GM21360 (cell line): ENCODE measurements around the gene KCNAB1.

ENCODE experiments used
- ATAC-seq: cut with Tn5 transposase; IDR thresholded peaks from one replicate; pipeline ENCODE4 v1.9.1; 2021; ENCODE audit warnings: mild to moderate bottlenecking, moderate library complexity; ENCODE audit not compliant: unreplicated experiment

The KCNAB1 gene

GRCh38 chr3:156480949-156481348 lies 360.6 kb downstream of the KCNAB1 start:
- no peak for ATAC-seq

GRCh38 chr3:156483002-156483401 lies 362.6 kb downstream of the KCNAB1 start:
- ATAC-seq = peak; percentile 4

- peak; percentile 83 for ATAC-seq
These were observed 363.0 kb downstream of the KCNAB1 start for GRCh38 chr3:156483426-156483825.

- peak; percentile 86 for ATAC-seq
These were observed 363.8 kb downstream of the KCNAB1 start for GRCh38 chr3:156483961-156484787.

- no peak for ATAC-seq
These were observed 368.4 kb downstream of the KCNAB1 start for GRCh38 chr3:156488767-156489166.

- ATAC-seq = no peak
These were observed 369.1 kb downstream of the KCNAB1 start for GRCh38 chr3:156489462-156489911.

GRCh38 chr3:156491192-156491591 lies 370.8 kb downstream of the KCNAB1 start:
- ATAC-seq = no peak

GRCh38 chr3:156492801-156493261 lies 372.5 kb downstream of the KCNAB1 start:
- ATAC-seq = no peak

GRCh38 chr3:156493887-156494286 lies 373.5 kb downstream of the KCNAB1 start:
- no peak for ATAC-seq

- no peak for ATAC-seq
These were observed 375.4 kb downstream of the KCNAB1 start for GRCh38 chr3:156495816-156496215.

GRCh38 chr3:156497326-156497725 lies 376.9 kb downstream of the KCNAB1 start:
- ATAC-seq = no peak

- ATAC-seq = no peak
These were observed 377.9 kb downstream of the KCNAB1 start for GRCh38 chr3:156498307-156498706.

GRCh38 chr3:156507285-156507684 lies 386.9 kb downstream of the KCNAB1 start:
- ATAC-seq = no peak

- ATAC-seq = peak; percentile 66
These were observed 389.1 kb downstream of the KCNAB1 start for GRCh38 chr3:156509189-156510174.

- no peak for ATAC-seq
These were observed 391.8 kb downstream of the KCNAB1 start for GRCh38 chr3:156511987-156512677.

GRCh38 chr3:156513619-156514018 lies 393.2 kb downstream of the KCNAB1 start:
- ATAC-seq = no peak

- no peak for ATAC-seq
These were observed 395.9 kb downstream of the KCNAB1 start for GRCh38 chr3:156516284-156516683.

GRCh38 chr3:156516961-156517360 lies 396.6 kb downstream of the KCNAB1 start:
- no peak for ATAC-seq

- no peak for ATAC-seq
These were observed 398.3 kb downstream of the KCNAB1 start for GRCh38 chr3:156518726-156519125.

- no peak for ATAC-seq
These were observed 399.4 kb downstream of the KCNAB1 start for GRCh38 chr3:156519758-156520162.

- no peak for ATAC-seq
These were observed 402.3 kb downstream of the KCNAB1 start for GRCh38 chr3:156522673-156523072.
